GM23338 (cell line): ENCODE measurements around the gene SCGB1A1.

ENCODE experiments used
- CREB1 ChIP-seq: fragments of 250-450 bp; sonication (Bioruptor Pico); IDR thresholded peaks from 2 replicates; pipeline ENCODE4 v1.5.0; 2020; ENCODE audit warnings: low read depth, mild to moderate bottlenecking, moderate library complexity
- EZH2 ChIP-seq: fragments of 200-600 bp; sonication (generic); IDR thresholded peaks from one replicate; pipeline ENCODE4 v1.8.0; 2017; ENCODE audit warnings: antibody characterized with exemption, mild to moderate bottlenecking, low read depth; ENCODE audit not compliant: unreplicated experiment
- EZH2phosphoT487 ChIP-seq: fragments of 200-600 bp; sonication (generic); IDR thresholded peaks from one replicate; pipeline ENCODE4 v1.8.1; 2018; ENCODE audit warnings: antibody characterized with exemption; ENCODE audit not compliant: unreplicated experiment
- POLR2AphosphoS5 ChIP-seq: IDR thresholded peaks from 2 replicates; pipeline ENCODE4 v1.6.1; 2016; ENCODE audit warnings: antibody characterized with exemption, low read depth
- TF ChIP-seq, protein P1 (sequence below), 2 experiments: fragments of 200-600 bp in 1 of 2; sonication (generic) in 1 of 2; conservative IDR thresholded peaks; 2 replicates each; pipeline versions ENCODE4 v1.5.1 to v1.6.1; 2016 to 2017; ENCODE audit warnings: antibody characterized with exemption in 2 of 2, low read depth in 2 of 2, mild to moderate bottlenecking in 2 of 2, moderate library complexity in 1 of 2

DNA sequence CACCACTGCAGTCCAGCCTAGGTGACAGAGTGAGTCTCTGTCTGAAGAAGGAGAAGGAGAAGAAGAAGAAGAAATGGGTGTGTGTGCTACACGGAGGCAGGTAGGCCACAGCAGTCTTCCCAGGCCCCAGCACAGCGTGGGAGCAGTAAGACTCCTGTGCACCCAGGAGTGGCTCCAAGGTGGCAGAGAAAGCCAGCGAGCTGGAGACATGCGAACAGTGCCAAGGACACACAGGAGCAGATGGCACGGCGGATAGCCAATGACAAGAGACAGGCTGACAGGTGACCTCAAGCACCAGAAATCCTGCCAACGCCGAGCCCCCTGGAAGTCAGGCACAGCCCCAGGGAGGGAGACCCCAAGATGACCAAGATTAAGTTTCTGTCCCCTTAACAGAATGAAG is 9.0 kb upstream of the SCGB1A1 start:
- TF ChIP-seq, protein P1, sequence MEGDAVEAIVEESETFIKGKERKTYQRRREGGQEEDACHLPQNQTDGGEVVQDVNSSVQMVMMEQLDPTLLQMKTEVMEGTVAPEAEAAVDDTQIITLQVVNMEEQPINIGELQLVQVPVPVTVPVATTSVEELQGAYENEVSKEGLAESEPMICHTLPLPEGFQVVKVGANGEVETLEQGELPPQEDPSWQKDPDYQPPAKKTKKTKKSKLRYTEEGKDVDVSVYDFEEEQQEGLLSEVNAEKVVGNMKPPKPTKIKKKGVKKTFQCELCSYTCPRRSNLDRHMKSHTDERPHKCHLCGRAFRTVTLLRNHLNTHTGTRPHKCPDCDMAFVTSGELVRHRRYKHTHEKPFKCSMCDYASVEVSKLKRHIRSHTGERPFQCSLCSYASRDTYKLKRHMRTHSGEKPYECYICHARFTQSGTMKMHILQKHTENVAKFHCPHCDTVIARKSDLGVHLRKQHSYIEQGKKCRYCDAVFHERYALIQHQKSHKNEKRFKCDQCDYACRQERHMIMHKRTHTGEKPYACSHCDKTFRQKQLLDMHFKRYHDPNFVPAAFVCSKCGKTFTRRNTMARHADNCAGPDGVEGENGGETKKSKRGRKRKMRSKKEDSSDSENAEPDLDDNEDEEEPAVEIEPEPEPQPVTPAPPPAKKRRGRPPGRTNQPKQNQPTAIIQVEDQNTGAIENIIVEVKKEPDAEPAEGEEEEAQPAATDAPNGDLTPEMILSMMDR (conservative IDR thresholded peaks at IDR 0.05; ENCODE audit: low read depth in 2 of 2): no peak
- TF ChIP-seq EZH2phosphoT487: no peak
- TF ChIP-seq POLR2AphosphoS5: no peak
- TF ChIP-seq EZH2: no peak
- TF ChIP-seq CREB1 (CRISPR knock-in tag): no peak
